Measurements from ENCODE around the gene PTPRN2. TPM values are rescaled to one million over a fixed set of nuclear protein-coding genes. Genes with fewer than 3 reads are reported as not detected.

Gene PTPRN2
- polyA plus RNA-seq, 1 donor, result 5.7 TPM

DNA sequence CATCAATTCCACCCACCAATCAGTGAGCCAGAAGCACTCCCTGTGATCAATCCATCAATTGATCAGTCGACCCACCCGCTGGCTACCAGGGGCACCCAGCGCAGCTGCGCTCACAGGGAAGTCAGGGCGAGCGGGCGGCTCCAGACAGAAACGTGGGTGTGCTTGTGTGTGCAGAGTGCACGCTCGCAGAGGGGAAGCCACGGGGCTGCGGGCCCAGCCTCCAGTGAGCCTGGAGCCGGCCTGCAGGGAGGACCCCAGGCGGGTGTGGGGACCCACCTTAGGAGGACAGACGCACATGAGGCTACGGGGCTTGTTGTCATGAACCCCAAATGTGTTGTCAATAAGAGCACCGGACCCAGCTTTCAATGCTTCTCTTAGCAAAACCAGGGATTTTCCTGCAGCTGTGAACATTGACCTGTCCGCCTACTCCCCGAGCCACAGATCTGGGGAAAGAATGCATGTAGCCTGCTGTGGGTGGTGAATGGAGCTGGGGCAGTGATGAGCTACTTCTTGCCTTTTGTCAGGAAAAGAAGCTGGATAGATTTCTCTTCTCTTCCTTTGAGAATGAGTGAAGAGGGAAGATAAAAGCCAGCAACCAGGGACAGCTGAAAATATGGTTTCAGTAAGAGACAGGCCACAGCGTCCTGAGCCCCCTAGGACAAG is 753.0 kb downstream of the PTPRN2 start:
- no peak for DNase-seq

DNA sequence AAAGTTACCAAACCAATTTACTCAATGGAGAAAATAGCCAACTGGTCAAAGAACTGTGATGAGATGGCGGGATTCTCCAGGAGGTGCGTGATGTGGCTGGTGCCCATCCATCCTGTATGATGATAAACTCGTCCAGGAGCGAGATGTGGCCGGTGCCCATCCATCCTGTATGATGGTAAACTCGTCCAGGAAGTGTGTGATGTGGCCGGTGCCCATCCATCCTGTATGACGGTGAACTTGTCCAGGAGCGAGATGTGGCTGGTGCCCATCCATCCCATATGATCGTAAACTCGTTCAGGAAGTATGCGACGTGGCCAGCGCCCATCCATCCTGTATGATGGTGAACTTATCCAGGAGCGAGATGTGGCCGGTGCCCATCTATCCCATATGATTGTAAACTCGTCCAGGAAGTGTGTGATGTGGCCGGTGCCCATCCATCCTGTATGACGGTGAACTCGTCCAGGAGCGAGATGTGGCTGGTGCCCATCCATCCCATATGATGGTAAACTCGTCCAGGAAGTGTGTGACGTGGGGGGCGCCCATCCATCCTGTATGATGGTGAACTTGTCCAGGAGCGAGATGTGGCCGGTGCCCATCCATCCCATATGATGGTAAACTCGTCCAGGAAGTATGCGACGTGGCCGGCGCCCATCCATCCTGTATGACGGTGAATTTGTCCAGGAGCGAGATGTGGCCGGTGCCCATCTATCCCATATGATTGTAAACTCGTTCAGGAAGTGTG is 754.6 kb downstream of the PTPRN2 start:
- no peak for DNase-seq

DNA sequence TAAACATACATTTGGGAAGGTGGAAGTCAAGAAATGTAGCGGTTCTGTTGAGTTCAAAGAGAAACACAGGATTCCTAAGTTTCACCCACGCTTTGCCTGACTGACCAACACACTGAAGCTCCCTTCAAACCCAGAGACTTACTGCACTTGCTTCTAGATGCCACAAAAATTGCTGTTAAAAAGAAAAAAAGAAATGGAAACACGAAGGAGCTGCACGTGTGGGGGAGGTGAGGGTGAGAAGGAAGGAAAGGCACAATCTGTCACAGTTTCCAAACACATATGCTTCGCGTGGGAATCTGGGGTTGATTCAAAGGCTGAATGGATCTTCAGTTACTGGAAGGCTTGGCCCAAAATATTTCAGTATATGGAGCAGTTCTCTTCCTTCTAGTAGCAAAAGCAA is 755.2 kb downstream of the PTPRN2 start:
- DNase-seq, result no peak

DNA sequence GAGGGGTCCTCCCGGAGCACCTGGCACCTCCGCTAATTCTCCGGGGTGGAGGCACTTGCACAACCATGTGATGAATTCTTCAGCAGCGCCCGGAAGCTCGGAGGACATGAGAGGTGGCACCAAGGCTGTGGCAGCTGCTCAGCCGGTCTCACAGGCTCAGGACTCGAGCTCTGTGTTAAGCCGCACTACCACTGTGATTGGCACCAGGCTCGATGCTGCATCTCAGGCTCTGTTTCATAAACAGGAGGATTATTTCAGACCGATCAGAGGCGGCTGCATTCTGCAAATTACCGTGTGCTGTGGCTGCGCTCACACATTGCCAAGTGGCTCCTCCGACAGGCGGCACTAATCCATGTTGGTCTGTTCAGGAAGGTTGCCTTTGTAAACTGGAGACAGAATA is 755.6 kb downstream of the PTPRN2 start:
- no peak for DNase-seq

DNA sequence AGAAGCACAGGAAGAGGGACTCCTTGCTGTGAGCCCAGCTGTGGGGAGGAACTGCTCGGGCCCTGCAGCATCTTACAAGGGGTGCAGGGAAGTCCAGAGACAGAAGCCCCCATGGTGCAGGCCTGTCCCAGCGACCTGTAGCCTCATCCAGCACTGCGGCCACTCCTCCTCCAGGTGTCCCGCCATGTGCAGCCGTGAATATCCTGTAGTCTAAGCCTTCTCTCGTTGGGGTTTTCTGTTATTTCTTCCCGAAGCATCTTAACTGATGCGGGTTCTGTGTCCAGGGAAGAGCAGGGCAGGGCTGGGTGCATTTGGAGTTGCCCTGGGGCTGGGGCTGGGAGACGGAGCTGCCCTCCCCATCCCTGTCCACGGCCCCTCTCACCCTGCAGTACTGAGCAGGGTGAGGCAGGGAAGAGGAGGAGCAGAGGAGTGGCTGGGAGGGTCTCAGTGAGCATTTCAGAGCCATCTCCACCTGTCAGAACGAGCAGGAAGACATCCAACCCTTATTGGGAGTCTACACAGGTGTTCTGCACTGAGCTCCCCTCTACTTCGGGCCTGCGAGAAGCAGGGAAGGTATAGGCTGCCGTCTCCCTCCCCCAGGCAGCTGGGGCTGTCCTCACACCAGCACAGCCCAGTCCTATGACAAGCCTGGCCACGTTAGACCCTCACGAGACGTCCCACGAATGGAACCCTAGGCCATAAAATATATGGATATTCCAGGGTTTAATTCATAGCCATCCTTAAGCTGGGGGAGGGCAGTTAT is 756.3 kb downstream of the PTPRN2 start:
- no peak for DNase-seq

DNA sequence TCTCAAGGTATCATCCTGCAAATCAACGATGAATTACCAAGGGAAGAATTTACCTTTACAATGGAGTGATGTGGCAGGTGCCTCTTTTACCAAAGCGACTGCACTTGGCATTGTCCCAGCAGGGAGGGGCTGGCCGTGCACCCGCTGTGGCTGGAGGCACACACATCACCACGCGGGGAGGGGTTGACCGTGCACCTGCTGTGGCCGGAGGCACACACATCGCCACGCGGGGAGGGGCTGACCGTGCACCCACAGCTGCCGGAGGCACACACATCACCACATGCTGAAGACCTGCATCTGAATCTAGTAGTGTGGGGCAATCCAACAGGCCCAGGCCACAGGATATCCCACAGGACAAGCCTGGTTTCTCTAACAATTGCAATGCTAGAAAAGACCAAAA is 757.3 kb downstream of the PTPRN2 start:
- DNase-seq, result no peak

DNA sequence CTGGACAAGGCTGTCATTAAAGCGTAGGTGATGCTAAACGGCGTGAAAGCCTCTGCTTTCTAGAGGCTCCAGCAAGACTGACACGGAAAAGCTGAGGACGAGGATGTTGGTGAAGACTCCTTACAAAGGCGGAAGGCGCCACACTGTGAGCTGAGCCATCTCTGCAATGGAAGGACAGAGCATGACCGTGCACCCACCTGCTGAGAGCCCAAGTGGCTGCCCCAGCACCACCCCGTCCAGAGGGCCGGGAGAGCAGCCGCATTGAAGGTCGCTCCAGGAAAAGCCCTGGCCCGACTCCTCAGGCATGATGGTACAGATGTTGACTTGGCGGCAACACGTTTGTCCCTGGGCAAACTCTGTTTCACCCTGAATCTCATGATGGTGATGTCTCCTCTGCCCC is 758.1 kb downstream of the PTPRN2 start:
- no peak for DNase-seq

DNA sequence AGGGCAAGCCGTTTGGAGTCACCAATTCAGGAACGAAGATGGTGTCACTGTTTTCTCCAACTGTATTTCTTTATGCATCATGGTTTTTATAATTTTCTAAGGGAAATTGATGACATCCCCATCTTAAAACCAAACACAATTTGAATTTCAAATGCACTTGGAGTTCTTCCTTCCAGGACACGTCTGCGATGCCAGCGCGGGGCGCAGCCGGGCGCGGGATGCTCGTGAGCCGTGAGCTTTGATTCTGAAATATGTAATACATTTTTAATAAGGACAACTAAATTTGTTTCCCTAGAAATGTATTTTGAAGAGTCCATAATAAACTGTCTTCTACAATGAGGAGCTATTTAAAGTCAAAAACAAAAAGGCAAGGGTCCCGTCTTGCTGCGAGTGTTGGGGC is 758.7 kb downstream of the PTPRN2 start:
- DNase-seq, result no peak

DNA sequence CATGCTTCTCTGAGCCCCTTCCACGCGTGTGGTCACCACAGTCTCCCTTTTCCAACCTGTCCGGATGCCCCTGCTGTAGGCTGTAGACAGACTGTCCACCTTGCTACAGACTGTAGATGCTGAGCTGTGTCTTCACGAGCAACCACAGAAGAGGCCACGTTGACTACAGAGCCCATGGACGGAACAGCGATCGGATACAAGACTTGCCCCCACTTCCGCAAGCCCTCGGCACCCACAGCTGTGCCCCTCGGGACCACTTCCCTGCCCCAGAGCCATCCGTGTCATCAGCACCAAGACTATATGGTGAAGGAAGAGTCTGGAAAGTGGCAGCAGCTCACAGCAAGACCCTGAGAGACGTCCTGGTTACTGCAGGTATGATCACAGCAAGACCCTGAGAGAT is 759.4 kb downstream of the PTPRN2 start:
- no peak for DNase-seq

DNA sequence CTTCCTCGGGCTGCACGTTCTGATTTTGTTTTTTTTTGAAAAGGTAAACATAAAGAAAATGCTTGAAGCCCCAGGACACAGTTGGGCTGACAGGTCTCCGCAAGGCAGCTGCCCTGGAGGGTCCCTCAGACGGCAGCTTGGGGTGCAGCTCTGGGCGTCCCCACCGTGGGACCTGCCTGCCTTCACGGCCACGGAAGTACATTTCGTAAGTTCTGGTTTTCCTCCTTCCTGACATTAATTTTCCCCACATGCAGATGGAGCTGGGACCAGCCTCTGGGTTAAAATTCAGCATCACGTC is 759.8 kb downstream of the PTPRN2 start:
- no peak for DNase-seq

DNA sequence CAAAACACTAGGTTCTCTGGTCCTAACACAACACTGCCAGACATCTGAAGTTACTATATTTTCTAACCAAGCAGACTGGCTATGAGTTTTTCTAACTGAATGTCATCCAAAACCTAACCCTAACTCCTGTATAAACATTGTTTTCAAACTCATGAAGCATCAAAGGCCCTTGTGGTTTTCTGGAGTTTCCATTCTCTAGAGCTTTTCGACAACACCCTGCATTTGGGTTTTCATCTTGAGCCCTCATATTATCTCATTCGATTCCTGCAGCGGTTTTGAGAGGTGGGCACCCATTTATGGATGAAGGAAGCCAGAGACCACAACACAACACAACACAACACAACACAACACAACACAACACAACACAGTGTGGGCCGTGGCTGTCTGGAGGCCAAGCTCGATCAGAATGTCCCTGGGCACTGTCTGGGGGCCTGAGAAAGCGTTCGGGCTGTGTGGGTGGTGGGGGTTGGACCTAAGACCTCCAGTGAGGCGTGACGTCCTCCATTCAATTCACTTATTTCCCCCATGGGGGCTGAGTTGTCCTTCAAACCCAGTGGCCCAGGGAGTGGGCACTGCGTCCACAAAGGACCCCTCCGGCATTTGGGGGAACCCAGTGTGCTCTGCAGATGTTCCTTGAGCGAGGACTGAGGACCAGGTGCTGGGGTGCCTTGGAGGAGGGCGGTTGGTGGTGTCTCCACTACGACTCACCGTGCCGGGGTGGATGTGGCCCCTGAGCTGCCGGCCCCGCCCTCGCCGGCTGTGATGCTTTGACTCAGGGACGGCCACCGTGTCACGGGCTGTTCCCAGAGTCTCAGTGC is 760.4 kb downstream of the PTPRN2 start:
- no peak for DNase-seq

DNA sequence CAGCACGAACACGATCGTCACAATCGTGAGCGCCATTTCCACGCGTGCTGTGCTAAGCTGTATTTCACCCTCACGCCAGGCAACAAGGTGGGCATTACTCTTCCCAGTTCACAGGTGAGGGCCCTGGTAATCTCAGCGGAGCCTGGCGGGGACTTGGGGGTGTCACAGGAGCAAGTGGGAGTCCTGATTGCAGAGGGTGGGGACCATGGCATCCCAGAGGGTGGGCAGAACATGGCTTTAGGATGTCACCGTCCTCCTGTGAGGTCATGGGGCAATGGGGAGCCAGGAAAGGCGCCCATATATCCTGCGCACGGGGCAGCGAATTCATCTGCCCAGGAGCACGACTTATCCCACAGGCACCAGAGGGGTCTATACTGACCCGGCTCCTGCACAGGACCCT is 761.1 kb downstream of the PTPRN2 start:
- no peak for DNase-seq

DNA sequence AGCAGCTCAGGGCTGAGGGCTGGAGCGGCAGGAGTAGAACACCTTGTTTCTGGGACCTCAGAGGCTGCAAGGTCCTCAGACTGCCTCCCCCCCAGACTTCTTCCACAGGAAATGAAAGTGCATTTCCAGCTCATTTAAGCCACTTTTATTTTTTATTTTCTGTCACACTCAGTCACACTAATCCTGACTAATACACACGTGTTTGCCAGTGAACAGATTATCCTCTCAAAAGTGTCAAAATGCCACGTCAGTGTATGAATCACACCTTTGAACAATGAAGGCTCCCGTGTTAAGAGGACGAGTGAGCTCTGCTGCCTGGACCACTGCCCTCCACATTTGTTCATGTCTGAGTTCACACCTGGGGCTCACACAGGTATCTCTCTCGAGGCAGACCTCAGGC is 762.3 kb downstream of the PTPRN2 start:
- no peak for DNase-seq

DNA sequence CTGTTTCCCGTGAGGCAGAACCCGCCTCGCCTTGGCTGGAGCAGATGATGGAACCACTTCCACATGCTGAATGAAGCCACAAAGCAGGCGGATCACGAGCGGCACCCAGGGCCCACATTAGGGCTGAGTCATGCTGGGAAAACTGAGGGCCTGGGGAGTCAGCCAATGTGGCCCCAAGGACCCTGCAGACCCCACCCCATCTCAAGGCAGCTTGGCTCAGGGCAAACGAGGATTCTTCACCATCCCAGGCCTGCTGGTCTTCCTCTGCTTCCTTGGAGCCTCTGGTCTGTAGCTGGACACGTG is 762.9 kb downstream of the PTPRN2 start:
- no peak for DNase-seq

DNA sequence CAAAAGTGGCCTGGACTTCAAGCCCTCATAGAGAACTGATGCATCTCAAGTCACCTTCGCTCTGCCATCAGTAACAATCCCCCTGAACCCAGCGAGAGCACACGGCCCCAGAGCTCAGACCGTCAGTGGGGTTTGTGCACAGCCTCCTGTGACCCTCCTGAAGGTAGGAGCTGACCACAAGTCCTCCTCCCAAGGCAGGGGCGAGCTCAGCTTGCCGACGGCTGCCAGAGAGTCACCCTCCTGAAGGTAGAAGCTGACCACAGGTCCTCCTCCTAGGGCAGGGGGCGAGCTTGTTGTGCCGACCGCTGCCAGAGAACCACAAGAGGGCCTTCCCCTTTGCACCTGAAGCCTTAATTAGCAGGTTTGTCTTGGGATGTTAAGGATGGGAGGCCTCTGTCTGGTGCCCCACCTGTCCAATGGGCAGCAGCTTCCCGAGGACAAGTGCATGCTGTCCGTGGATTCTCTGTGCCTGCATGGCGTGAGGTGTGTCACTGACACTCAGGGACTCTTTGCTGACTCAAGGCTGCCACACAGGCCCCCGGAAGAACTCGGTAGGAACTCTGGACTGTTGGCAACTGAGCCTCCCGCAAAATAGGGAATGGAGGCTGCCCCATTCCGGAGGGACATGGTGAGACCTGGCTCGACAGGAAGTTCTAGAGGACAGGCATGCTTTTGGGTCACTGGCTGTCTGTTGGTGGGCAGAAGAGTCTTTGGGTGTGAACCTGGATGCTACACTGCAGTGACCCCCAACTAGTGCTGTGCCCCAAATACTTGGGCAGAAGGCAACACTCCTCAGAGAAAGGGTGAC is 763.4 kb downstream of the PTPRN2 start:
- no peak for DNase-seq

DNA sequence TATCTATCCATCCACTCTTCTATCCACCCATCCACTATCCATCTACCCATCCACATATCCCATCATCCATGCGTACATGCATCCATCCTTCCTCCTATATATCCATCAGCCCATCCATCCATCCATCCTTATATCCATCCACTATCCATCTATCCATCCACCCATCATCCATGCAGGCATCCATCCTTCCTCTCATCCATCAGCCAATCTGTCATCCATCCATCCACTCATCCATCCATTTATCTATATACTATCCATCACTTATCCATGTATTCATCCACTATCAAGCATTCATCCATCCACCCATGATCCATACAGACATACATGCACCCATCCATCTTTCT is 765.0 kb downstream of the PTPRN2 start:
- DNase-seq, result no peak

DNA sequence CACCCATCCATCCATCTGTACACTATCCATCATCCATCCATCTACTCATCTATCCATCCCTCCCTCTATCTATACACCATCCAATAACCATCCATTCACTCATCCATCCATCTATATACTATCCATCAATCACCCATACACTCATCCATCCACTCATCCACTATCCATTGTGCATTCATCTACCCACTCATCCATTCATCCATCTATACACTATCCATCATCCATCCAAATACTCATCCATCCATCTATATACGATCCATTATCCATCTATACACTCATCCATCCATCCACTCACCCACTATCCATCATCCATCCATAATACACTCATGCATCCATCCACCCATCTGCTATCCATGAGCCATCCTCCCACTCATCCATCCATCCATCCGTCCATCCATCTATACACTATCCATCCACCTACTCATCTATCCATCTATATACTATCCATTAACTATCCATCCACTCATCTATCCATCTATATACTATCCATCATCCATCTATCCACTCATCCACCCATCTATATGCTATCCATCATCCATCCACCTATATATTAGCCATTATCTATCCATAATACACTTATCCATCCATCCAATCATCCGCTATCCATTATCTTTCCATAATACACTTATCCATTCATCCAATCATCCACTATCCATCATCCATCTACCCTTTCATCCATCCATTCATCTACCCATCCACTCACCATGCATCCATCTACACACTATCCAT is 765.5 kb downstream of the PTPRN2 start:
- no peak for DNase-seq

DNA sequence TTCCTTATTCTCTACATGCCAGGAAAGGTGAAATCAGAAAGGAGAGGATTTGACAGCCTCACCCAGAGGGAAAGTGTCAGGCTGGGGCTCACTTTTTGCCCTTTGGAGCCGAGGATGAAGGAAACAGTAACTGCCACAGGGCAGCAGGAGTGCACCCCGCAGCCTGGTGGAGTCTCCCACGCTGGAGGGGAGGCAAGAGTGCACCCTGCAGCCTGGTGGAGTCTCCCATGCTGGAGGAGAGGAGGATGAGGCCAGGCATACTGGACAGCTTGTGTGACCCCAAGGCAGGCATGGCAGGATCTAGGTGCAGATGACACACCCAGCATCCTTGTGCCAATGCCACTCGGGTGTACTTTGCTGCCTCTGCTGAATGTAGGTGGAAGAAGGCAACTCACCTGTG is 766.8 kb downstream of the PTPRN2 start:
- DNase-seq, result no peak

DNA sequence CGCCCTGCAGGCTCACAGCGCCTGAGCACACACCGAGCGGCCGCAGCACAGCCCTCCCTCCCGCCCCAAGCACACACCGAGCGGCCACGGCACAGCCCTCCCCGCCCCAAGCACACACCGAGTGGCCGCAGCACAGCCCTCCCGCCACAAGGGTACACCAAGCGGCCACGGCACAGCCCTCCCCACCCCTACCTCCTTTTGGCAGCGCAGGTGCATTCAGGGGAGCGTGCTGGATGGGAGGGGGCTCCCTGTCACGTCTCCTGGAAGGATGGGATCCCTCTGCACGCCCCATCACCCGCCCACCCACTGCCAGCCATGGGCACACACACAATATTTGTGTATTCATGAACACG is 768.2 kb downstream of the PTPRN2 start:
- DNase-seq, result no peak

DNA sequence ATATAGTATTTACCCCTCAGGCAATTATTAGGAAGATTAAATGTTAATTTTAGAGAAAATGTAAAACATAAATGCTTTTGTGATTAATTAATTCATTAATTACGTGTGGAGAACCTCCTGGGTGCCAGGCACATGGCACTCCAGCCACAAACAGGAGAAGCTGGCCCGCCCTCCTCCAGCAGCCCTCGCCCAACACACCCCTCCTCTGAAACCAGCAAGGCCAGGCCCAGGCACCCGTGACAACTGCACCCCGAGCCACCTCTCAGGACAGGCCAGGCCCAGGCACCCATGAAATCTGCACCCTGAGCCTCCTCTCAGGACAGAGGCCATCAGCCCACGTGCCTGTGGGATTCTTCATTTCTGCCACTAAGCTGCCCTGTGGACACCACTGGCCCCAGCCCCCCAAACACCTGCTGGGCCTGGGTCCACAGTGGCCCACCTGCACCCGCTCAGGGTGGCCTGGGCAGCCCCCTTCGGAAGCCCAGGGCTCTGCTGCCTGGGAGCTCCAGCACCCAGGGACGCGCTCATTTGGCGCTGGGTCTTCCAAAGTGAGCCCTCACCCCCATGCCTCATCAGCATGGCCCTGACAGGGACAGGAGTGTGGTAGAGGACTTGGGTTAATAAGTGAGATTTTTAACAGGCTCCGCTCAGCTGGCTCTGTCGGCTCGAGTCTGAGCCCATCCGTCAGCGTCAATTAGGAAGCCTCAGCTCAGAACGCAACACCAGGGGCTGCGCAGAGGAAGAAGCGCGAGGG is 768.7 kb downstream of the PTPRN2 start:
- no peak for DNase-seq

All from left kidney (tissue), 2 donors.